Measurements from ENCODE around the gene ANKRD29. TPM values are rescaled to one million over a fixed set of nuclear protein-coding genes. Genes with fewer than 3 reads are reported as not detected.

ANKRD29 gene
- total and polyA plus RNA-seq, 9 of the 15 experiments (the other 6 are each of a cell fraction or from before 2014, with no cell fraction given) = 0.36 TPM; not detected in 8

GRCh38 chr18:23575309-23575651 is 87.4 kb downstream of the ANKRD29 start:
- H3K79me2 ChIP-seq (ENCODE audit: control insufficient read depth, insufficient read depth, low read length) = peaks cover 2% of the 10 kb centered on the region; the same call in 1 of the 3 replicates
- H3K27ac ChIP-seq (ENCODE audit: extremely low read depth, low read depth, low read length) = no peak overlapping the region
- no peaks in the 10 kb centered on the region for H3K27me3 ChIP-seq (ENCODE audit: control insufficient read depth in 2 of 2, insufficient read depth in 2 of 2, low read length in 2 of 2)
- no peak for FAIRE-seq
- no peak for DNase-seq (ENCODE audit: extremely low read depth in 1 of 4, low spot score in 3 of 4)
- 94% methylated on average over 7 of the region's 7 CpGs for WGBS (ENCODE audit: insufficient coverage, low coverage, missing lambda C conversion rate)
- H3K36me3 ChIP-seq (ENCODE audit: control insufficient read depth, insufficient read depth, low read length) = peaks cover 52% of the 10 kb centered on the region
- peaks cover 0 to 9% of the 10 kb centered on the region in 2 experiments; a peak in 3 of 5 replicates for H3K4me1 ChIP-seq (replicated peaks in 1 of 2; ENCODE audit: control insufficient read depth in 2 of 2, insufficient read depth in 2 of 2, low read length in 2 of 2)
- ATAC-seq = no peak
- TF ChIP-seq CEBPB (tag; IDR thresholded peaks at IDR 0.05) (0 out of 2 replicates have a peak, but pooled peaks have one; percentile 26), RFX5 (IDR thresholded peaks at IDR 0.05; ENCODE audit: low read depth, low read length) (no peak)
- ChIA-PET CTCF (ENCODE audit: low intra/inter-chr PET ratio) (no interaction called here), POLR2A (interaction anchor here (1.5 kb wide), 1 partner anchor 10 kb away, joined by 5 read pairs; no protein-coding TSS in a partner anchor)
- no peak overlapping the region for H2AFZ ChIP-seq (ENCODE audit: low read depth, low read length)
- no peaks in the 10 kb centered on the region for H3K9me3 ChIP-seq (replicated peaks; ENCODE audit: control insufficient read depth, insufficient read depth, low read depth, low read length)
- H3K4me2 ChIP-seq (ENCODE audit: insufficient read depth, low read length) = no peak overlapping the region
- no peak overlapping the region for H3K4me3 ChIP-seq
- no peaks in the 10 kb centered on the region for H3K9me1 ChIP-seq (ENCODE audit: control insufficient read depth, insufficient read depth, low read length)
- intact Hi-C loops (cut with micrococcal nuclease) = no loop called here
- in situ Hi-C loops (cut with MboI) = no loop called here
- H4K20me1 ChIP-seq (replicated peaks; ENCODE audit: control insufficient read depth, insufficient read depth, low read length) = no peaks in the 10 kb centered on the region; the same call in none of the 2 replicates
- no TSS peak for BruUV-seq (replicated peaks)
- H3K9ac ChIP-seq (ENCODE audit: insufficient read depth in 1 of 2, low read depth in 2 of 2, low read length in 2 of 2) = peak overlapping the region in 1 of 2 experiments; percentile 67; a peak in 1 of 4 replicates

- in situ Hi-C loops (cut with MboI) = no loop called here
- no peak for TF ChIP-seq HOXB6 (CRISPR knock-in tag; IDR thresholded peaks at IDR 0.05; ENCODE audit: borderline replicate concordance)
- peak; percentile 78 for TF ChIP-seq C11orf30 (IDR thresholded peaks at IDR 0.05; ENCODE audit: low read depth)
- TF ChIP-seq MNT (conservative IDR thresholded peaks at IDR 0.05) = no peak
- no peak for TF ChIP-seq ZNF174 (CRISPR knock-in tag; IDR thresholded peaks at IDR 0.05)
- no peak for TF ChIP-seq ZFP91 (CRISPR knock-in tag; IDR thresholded peaks at IDR 0.05)
- no peak for TF ChIP-seq ERF (CRISPR knock-in tag; IDR thresholded peaks at IDR 0.05)
- no peak for TF ChIP-seq ZNF239 (CRISPR knock-in tag; IDR thresholded peaks at IDR 0.05)
- TF ChIP-seq KAT7 (CRISPR knock-in tag; IDR thresholded peaks at IDR 0.05; ENCODE audit: borderline replicate concordance) = no peak
- no peak for TF ChIP-seq FOXK2 (conservative IDR thresholded peaks at IDR 0.05 in 1 of 2, IDR thresholded peaks at IDR 0.05 in 1 of 2; ENCODE audit: low read depth in 2 of 2)
Observed at GRCh38 chr18:23574611-23575308, 88.0 kb downstream of the ANKRD29 start.

More at GRCh38 chr18:23574611-23575308, 88.0 kb downstream of the ANKRD29 start:
- no TSS peak for BruUV-seq (replicated peaks)
- intact Hi-C loops (cut with micrococcal nuclease) = no loop called here
- peaks cover 0 to 9% of the 10 kb centered on the region in 2 experiments; a peak in 3 of 5 replicates for H3K4me1 ChIP-seq (replicated peaks in 1 of 2; ENCODE audit: control insufficient read depth in 2 of 2, insufficient read depth in 2 of 2, low read length in 2 of 2)
- no peaks in the 10 kb centered on the region for H3K27me3 ChIP-seq (ENCODE audit: control insufficient read depth in 2 of 2, insufficient read depth in 2 of 2, low read length in 2 of 2)
- FAIRE-seq = peak; percentile 48
- POLR2A ChIA-PET = interaction anchor here (1.2 kb wide), 1 partner anchor 10 kb away, joined by 3 read pairs; no protein-coding TSS in a partner anchor
- no peak for DNase-seq (ENCODE audit: extremely low read depth in 1 of 4, low spot score in 3 of 4)
- CTCF ChIA-PET (ENCODE audit: low intra/inter-chr PET ratio) = no interaction called here
- H3K9ac ChIP-seq (ENCODE audit: insufficient read depth in 1 of 2, low read depth in 2 of 2, low read length in 2 of 2) = peak overlapping the region in 1 of 2 experiments; percentile 67; a peak in 1 of 4 replicates
- H2AFZ ChIP-seq (ENCODE audit: low read depth, low read length) = no peak overlapping the region
- H3K36me3 ChIP-seq (ENCODE audit: control insufficient read depth, insufficient read depth, low read length) = peaks cover 54% of the 10 kb centered on the region
- 72% methylated on average over 5 of the region's 5 CpGs for WGBS (ENCODE audit: insufficient coverage, low coverage, missing lambda C conversion rate)
- no peak overlapping the region for H3K27ac ChIP-seq (ENCODE audit: extremely low read depth, low read depth, low read length)
- no peaks in the 10 kb centered on the region for H3K9me1 ChIP-seq (ENCODE audit: control insufficient read depth, insufficient read depth, low read length)
- H3K9me3 ChIP-seq (replicated peaks; ENCODE audit: control insufficient read depth, insufficient read depth, low read depth, low read length) = no peaks in the 10 kb centered on the region
- no peaks in the 10 kb centered on the region; the same call in 2 of the 3 replicates for H3K79me2 ChIP-seq (ENCODE audit: control insufficient read depth, insufficient read depth, low read length)
- H3K4me2 ChIP-seq (ENCODE audit: insufficient read depth, low read length) = no peak overlapping the region
- no peak overlapping the region for H3K4me3 ChIP-seq
- no peaks in the 10 kb centered on the region; the same call in 1 of the 2 replicates for H4K20me1 ChIP-seq (replicated peaks; ENCODE audit: control insufficient read depth, insufficient read depth, low read length)
- ATAC-seq = peak; percentile 29; the same call in 2 of the 3 replicates
